OCI-LY1 (cell line): ENCODE results near the gene KCNMA1.

Experiments used
- H2AFZ ChIP-seq: fragments of 200-600 bp; sonication (generic), shearing (Covaris generic); 2 replicates; pipeline ENCODE4 v1.6.0; 2014; ENCODE audit warnings: antibody characterized with exemption, mild to moderate bottlenecking, low read length
- H3F3A ChIP-seq: fragments of 200-600 bp; sonication (generic), shearing (Covaris generic); 2 replicates; pipeline ENCODE4 v1.6.0; 2014; ENCODE audit warnings: mild to moderate bottlenecking, antibody characterized with exemption, low read length, moderate library complexity; ENCODE audit not compliant: insufficient read depth
- H3K27ac ChIP-seq: fragments of 200-600 bp; sonication (generic); 2 replicates; pipeline ENCODE4 v1.5.1; 2014; ENCODE audit warnings: low read length, mixed run types, mild to moderate bottlenecking, low read depth; ENCODE audit not compliant: poor library complexity, severe bottlenecking
- H3K27me3 ChIP-seq: fragments of 200-600 bp; sonication (generic); 2 replicates; pipeline ENCODE4 v1.6.0; 2014; ENCODE audit warnings: antibody characterized with exemption, mild to moderate bottlenecking, low read length, moderate library complexity; ENCODE audit not compliant: insufficient read depth
- H3K36me3 ChIP-seq: fragments of 200-600 bp; sonication (generic); 2 replicates; pipeline ENCODE4 v1.6.1; 2014; ENCODE audit warnings: mild to moderate bottlenecking, antibody characterized with exemption, low read length, moderate library complexity, mixed read lengths; ENCODE audit not compliant: insufficient read depth
- H3K4me1 ChIP-seq: fragments of 200-600 bp; sonication (generic); 2 replicates; pipeline ENCODE4 v1.5.1; 2014; ENCODE audit warnings: mild to moderate bottlenecking, low read length, moderate library complexity; ENCODE audit not compliant: insufficient read depth, severe bottlenecking
- H3K4me2 ChIP-seq: fragments of 200-600 bp; sonication (generic), shearing (Covaris generic); 2 replicates; pipeline ENCODE4 v1.6.1; 2014; ENCODE audit warnings: low read length
- H3K4me3 ChIP-seq: fragments of 200-600 bp; sonication (generic); 2 replicates; pipeline ENCODE4 v1.5.1; 2014; ENCODE audit warnings: low read length, low read depth, mild to moderate bottlenecking, mixed read lengths; ENCODE audit not compliant: poor library complexity, severe bottlenecking
- H3K79me2 ChIP-seq: fragments of 200-600 bp; shearing (Covaris generic); 2 replicates; pipeline ENCODE4 v1.6.1; 2016; ENCODE audit warnings: mixed run types, low read length, mixed read lengths; ENCODE audit not compliant: insufficient read depth
- H3K9ac ChIP-seq: fragments of 200-600 bp; sonication (generic), shearing (Covaris generic); 2 replicates; pipeline ENCODE4 v1.6.1; 2014; ENCODE audit warnings: mild to moderate bottlenecking, low read length, mixed read lengths
- H3K9me2 ChIP-seq: fragments of 200-600 bp; sonication (generic), shearing (Covaris generic); 2 replicates; pipeline ENCODE4 v1.6.1; 2014; ENCODE audit warnings: low read depth, mild to moderate bottlenecking, low read length, mixed read lengths
- H3K9me3 ChIP-seq: fragments of 200-600 bp; shearing (Covaris generic); 2 replicates; pipeline ENCODE4 v1.6.1; 2014; ENCODE audit warnings: low read length, mixed read lengths
- H4K20me1 ChIP-seq: fragments of 200-600 bp; sonication (generic), shearing (Covaris generic); 2 replicates; pipeline ENCODE4 v1.6.0; 2016; ENCODE audit warnings: mild to moderate bottlenecking, low read length; ENCODE audit not compliant: insufficient read depth
- EZH2 ChIP-seq: fragments of 200-600 bp; sonication (generic), shearing (Covaris generic); IDR thresholded peaks from 2 replicates; pipeline ENCODE4 v1.8.0; 2017; ENCODE audit warnings: borderline replicate concordance, mixed run types, mild to moderate bottlenecking, antibody characterized with exemption, low read length, moderate library complexity, mixed read lengths
- TF ChIP-seq, protein P1 (sequence below): fragments of 200-600 bp; sonication (generic), shearing (Covaris generic); IDR thresholded peaks from 2 replicates; pipeline ENCODE4 v1.5.1; 2017; ENCODE audit warnings: mild to moderate bottlenecking, antibody characterized with exemption, low read length, moderate library complexity, mixed read lengths

Gene KCNMA1

DNA sequence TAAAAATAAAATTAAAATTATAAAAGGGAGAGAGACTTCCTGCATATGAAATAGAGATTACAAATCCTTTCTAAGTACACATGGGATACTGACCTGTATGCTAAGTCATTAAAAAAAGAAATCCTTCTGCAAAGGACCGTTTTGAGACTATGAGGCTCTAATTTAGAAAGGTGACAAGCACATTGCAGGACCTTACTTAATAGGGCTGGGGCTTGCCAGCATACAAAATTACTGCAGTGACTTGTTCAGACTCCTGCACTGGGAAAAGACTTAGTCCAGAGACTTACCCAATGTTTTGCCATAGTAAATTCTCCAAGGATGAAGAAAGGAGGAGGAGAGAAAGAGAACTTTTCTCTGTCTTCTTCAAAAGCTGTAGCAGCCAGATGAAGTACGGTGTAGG is 193.6 kb downstream of the KCNMA1 start:
- Histone ChIP-seq H3K79me2 (no peaks in the 10 kb centered on the region), H2AFZ (no peak overlapping the region), H3K9ac (no peak overlapping the region), H3K4me1 (no peaks in the 10 kb centered on the region), H3K27ac (no peak overlapping the region), H3K4me2 (no peak overlapping the region), H3K4me3 (no peak overlapping the region), H4K20me1 (no peaks in the 10 kb centered on the region), H3K36me3 (no peaks in the 10 kb centered on the region), H3F3A (no peaks in the 10 kb centered on the region), H3K9me2 (no peaks in the 10 kb centered on the region), H3K27me3 (no peaks in the 10 kb centered on the region), H3K9me3 (no peaks in the 10 kb centered on the region)
- TF ChIP-seq, protein P1, sequence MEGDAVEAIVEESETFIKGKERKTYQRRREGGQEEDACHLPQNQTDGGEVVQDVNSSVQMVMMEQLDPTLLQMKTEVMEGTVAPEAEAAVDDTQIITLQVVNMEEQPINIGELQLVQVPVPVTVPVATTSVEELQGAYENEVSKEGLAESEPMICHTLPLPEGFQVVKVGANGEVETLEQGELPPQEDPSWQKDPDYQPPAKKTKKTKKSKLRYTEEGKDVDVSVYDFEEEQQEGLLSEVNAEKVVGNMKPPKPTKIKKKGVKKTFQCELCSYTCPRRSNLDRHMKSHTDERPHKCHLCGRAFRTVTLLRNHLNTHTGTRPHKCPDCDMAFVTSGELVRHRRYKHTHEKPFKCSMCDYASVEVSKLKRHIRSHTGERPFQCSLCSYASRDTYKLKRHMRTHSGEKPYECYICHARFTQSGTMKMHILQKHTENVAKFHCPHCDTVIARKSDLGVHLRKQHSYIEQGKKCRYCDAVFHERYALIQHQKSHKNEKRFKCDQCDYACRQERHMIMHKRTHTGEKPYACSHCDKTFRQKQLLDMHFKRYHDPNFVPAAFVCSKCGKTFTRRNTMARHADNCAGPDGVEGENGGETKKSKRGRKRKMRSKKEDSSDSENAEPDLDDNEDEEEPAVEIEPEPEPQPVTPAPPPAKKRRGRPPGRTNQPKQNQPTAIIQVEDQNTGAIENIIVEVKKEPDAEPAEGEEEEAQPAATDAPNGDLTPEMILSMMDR = no peak
- no peak for TF ChIP-seq EZH2

DNA sequence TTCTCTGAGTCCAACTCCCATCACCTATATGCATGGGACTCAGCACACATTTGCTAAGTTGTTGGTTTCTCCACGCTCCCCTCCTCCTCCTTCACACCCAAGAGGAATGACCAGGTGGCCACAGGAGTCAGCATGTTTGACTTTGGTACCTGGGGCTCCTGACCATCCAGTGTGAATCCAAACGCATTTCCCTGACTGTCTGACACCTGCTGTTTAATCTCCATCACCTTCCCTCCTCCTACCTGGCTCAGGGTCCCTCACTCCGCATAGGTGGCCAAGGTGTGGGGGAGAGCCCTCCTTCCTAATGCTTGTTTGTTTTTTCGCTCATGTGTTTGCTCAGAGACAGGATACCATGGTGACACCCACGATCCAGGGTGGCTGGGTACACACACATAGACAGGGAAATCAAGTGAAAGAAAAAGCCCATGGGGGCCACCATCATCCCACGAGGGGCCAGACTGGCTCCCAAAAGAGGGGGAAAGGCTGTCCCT is 194.9 kb downstream of the KCNMA1 start:
- no peak overlapping the region for H3K4me2 ChIP-seq
- H3K4me1 ChIP-seq = no peaks in the 10 kb centered on the region
- no peak for TF ChIP-seq EZH2
- TF ChIP-seq, protein P1 = no peak
- no peaks in the 10 kb centered on the region for H3K9me3 ChIP-seq
- no peak overlapping the region for H2AFZ ChIP-seq
- no peak overlapping the region for H3K27ac ChIP-seq
- no peaks in the 10 kb centered on the region for H4K20me1 ChIP-seq
- no peaks in the 10 kb centered on the region for H3K9me2 ChIP-seq
- no peak overlapping the region for H3K4me3 ChIP-seq
- H3K79me2 ChIP-seq = no peaks in the 10 kb centered on the region
- H3K36me3 ChIP-seq = no peaks in the 10 kb centered on the region
- no peaks in the 10 kb centered on the region for H3F3A ChIP-seq
- H3K9ac ChIP-seq = no peak overlapping the region
- no peaks in the 10 kb centered on the region for H3K27me3 ChIP-seq

DNA sequence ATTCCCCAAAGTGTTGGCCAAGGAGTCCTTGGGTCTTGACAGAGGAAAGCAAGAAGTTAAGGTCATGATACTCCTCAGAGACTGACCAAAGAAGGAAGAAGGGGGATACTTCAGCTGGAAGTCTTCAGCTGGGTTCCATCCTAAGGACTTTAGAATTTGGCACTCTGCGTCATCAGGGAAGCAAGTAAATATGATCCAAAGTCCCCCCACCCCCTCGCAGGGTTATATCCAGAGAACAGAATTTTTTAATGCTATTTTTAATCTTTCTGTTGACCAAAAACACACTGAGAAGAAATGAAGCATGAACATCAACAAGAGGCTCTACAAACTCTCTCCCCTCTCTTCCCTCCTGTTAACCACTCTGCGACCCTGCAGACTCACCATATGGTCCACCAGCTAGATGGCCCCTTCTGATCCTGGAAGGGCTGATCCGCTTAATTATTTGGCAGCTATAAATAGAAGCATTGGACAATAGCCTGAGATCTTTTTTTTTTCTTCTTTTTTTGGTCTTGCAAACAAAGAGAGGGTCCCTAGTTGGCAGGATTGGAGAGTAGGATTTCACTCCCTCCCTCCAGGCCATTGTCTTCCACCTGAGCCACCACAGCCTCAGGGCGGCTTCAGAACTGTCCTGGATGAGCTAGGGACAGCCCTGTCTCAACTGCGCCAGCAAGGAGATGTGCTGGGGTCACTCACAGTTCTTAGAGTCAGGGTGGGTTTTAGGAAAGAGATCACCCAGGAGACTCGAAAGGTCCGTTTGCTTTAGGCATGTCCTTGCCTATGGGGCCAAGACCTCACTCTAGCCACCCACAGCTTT is 196.0 kb downstream of the KCNMA1 start:
- no peaks in the 10 kb centered on the region for H3K27me3 ChIP-seq
- H4K20me1 ChIP-seq = no peaks in the 10 kb centered on the region
- no peaks in the 10 kb centered on the region for H3K9me3 ChIP-seq
- H3K79me2 ChIP-seq = no peaks in the 10 kb centered on the region
- no peak overlapping the region for H2AFZ ChIP-seq
- H3K9ac ChIP-seq = no peak overlapping the region
- H3K4me3 ChIP-seq = no peak overlapping the region
- H3K36me3 ChIP-seq = no peaks in the 10 kb centered on the region
- H3F3A ChIP-seq = no peaks in the 10 kb centered on the region
- no peaks in the 10 kb centered on the region for H3K9me2 ChIP-seq
- H3K4me2 ChIP-seq = no peak overlapping the region
- TF ChIP-seq EZH2 = no peak
- TF ChIP-seq, protein P1 = no peak
- H3K27ac ChIP-seq = no peak overlapping the region
- no peaks in the 10 kb centered on the region for H3K4me1 ChIP-seq
